Endothelial cell of umbilical vein (primary cell): ENCODE data around the gene ABCA9.

ENCODE experiments used
- CTCF ChIP-seq, 2 donors: IDR thresholded peaks; 1 replicate in 1 of 2; 2 replicates in 1 of 2; pipeline ENCODE4 v1.5.1; 2011; ENCODE audit warnings: low read length in 2 of 2, mild to moderate bottlenecking in 2 of 2, moderate library complexity in 2 of 2, control low read depth in 1 of 2, inconsistent platforms in 1 of 2, low read depth in 1 of 2; ENCODE audit not compliant: insufficient read depth in 1 of 2; ENCODE audit errors: extremely low read depth in 1 of 2
- EZH2 ChIP-seq: IDR thresholded peaks from 2 replicates; pipeline ENCODE4 v1.6.1; 2012; ENCODE audit warnings: borderline replicate concordance, low read depth, mild to moderate bottlenecking, moderate library complexity, low read length, inconsistent platforms; ENCODE audit not compliant: severe bottlenecking
- JUN ChIP-seq: IDR thresholded peaks from 2 replicates; pipeline ENCODE4 v1.6.1; 2011; ENCODE audit warnings: borderline replicate concordance, low read depth; ENCODE audit not compliant: insufficient read length, insufficient read depth
- MAX ChIP-seq: IDR thresholded peaks from 2 replicates; pipeline ENCODE4 v1.6.1; 2011; ENCODE audit not compliant: insufficient read depth, insufficient read length
- MYC ChIP-seq: IDR thresholded peaks from one replicate; pipeline ENCODE4 v1.6.1; 2011; ENCODE audit warnings: mild to moderate bottlenecking, low read depth, low read length
- POLR2A ChIP-seq: IDR thresholded peaks from 2 replicates; pipeline ENCODE4 v1.6.1; 2012; ENCODE audit warnings: low read depth, mild to moderate bottlenecking, control low read depth, low read length
- POLR2AphosphoS5 ChIP-seq: IDR thresholded peaks from 2 replicates; pipeline ENCODE4 v1.6.1; 2012; ENCODE audit warnings: low read depth, mild to moderate bottlenecking, control low read depth, low read length, moderate library complexity; ENCODE audit not compliant: insufficient read depth

GRCh38 chr17:68924793-68925720 is 135.7 kb downstream of the ABCA9 start:
- no peak for TF ChIP-seq CTCF (IDR thresholded peaks at IDR 0.05; ENCODE audit: extremely low read depth in 1 of 2, insufficient read depth in 1 of 2, low read depth in 1 of 2, low read length in 2 of 2)
- TF ChIP-seq MAX = no peak
- TF ChIP-seq POLR2A = no peak
- no peak for TF ChIP-seq POLR2AphosphoS5
- no peak for TF ChIP-seq EZH2
- no peak for TF ChIP-seq MYC
- no peak for TF ChIP-seq JUN
